Sigmoid colon (tissue), 7 donors: ENCODE measurements around the gene UBA3. TPM values are rescaled to one million over a fixed set of nuclear protein-coding genes. Genes with fewer than 3 reads are reported as not detected.

Source experiments
- DNase-seq: peaks from one replicate; pipeline ENCODE4 v3.0.0-alpha.2; 2019
- H3K27ac ChIP-seq, 4 donors: fragments of 200-600 bp; sonication (generic); one replicate each; pipeline ENCODE4 v1.5.1; 2016 to 2019; ENCODE audit warnings: mild to moderate bottlenecking in 1 of 4
- H3K27me3 ChIP-seq, 3 donors: fragments of 200-600 bp; sonication (generic); one replicate each; pipeline ENCODE4 v1.5.1; 2019; ENCODE audit warnings: mild to moderate bottlenecking in 1 of 3
- H3K36me3 ChIP-seq, 4 donors: fragments of 200-600 bp; sonication (generic); one replicate each; pipeline ENCODE4 v1.5.1; 2016 to 2019
- H3K4me1 ChIP-seq, 4 donors: fragments of 200-600 bp; sonication (generic); one replicate each; pipeline ENCODE4 v1.5.1; 2017 to 2019
- H3K4me3 ChIP-seq, 4 donors: fragments of 200-600 bp; sonication (generic); one replicate each; pipeline ENCODE4 v1.5.1; 2017 to 2019; ENCODE audit warnings: mild to moderate bottlenecking in 2 of 4, moderate library complexity in 1 of 4
- H3K9me3 ChIP-seq, 4 donors: fragments of 200-600 bp in 3 of 4; sonication (generic) in 3 of 4; one replicate each; pipeline versions ENCODE4 v1.5.1 to v1.6.1; 2013 to 2019
- EP300 ChIP-seq, 4 donors: sonication (generic); formaldehyde crosslinking; IDR thresholded peaks; one replicate each; pipeline ENCODE4 v1.6.1; 2017; ENCODE audit warnings: antibody characterized with exemption in 4 of 4
- POLR2A ChIP-seq, 2 donors: fragments of 450-650 bp; IDR thresholded peaks; one replicate each; pipeline ENCODE4 v1.6.1; 2016; ENCODE audit warnings: antibody characterized with exemption in 2 of 2, mild to moderate bottlenecking in 2 of 2, moderate library complexity in 2 of 2
- POLR2AphosphoS5 ChIP-seq, 4 donors: sonication (generic); formaldehyde crosslinking; IDR thresholded peaks; one replicate each; pipeline ENCODE4 v1.6.1; 2017; ENCODE audit warnings: antibody characterized with exemption in 4 of 4
- WGBS, 2 donors: extraction: QIAGEN DNeasy Blood & Tissue Kit; methylation state at CpG; one replicate each; pipeline ENCODE4 v1.1.7; 2013; 5-methylcytosine and 5-hydroxymethylcytosine counted together
- intact Hi-C: fragments of 100-400 bp; cut with DNase I; formaldehyde crosslinking; loops from one replicate; pipeline ENCODE4 v1.15.1; 2023
- polyA plus RNA-seq, 3 donors: library from polyadenylated mRNA; stranded (reverse); fragments of 200-250 nt; gene quantifications; one replicate each; pipeline ENCODE4 v1.2.3, GENCODE V29; 2013
- total RNA-seq, 4 donors: library from RNA; depleted of rRNA; stranded (reverse); fragments of >200 nt; gene quantifications; one replicate each; pipeline ENCODE4 v1.1.0, GENCODE V29; 2016
- TF ChIP-seq, protein P1 (sequence below), 4 experiments: fragments of 450-650 bp in 3 of 4; fragments of 200-600 bp in 1 of 4; IDR thresholded peaks; one replicate each; pipeline ENCODE4 v1.5.1; 2016 to 2019; ENCODE audit warnings: antibody characterized with exemption in 4 of 4, mild to moderate bottlenecking in 3 of 4, moderate library complexity in 2 of 4
- donor health status: healthy with polysubstance abuse.
- donor health status: Bipolar disorder and iron deficiency.
- donor health status: healthy.

Gene UBA3
- total and polyA plus RNA-seq, 7 donors, result 36.6 to 84.9 (median 54.6) TPM

- H3K4me1 ChIP-seq, result peaks cover 0 to 53% (median 48%) of the 10 kb centered on the region in 4 donors
- DNase-seq, result peak; percentile 94
- WGBS, 2 donors, result 0 to 1% methylated on average over 96 of the region's 96 CpGs
- H3K27me3 ChIP-seq, result no peaks in the 10 kb centered on the region
- TF ChIP-seq POLR2A (IDR thresholded peaks at IDR 0.05) (peak; percentile 35 to 56), EP300 (IDR thresholded peaks at IDR 0.05) (peak in 1 of 4 donors; percentile 25), POLR2AphosphoS5 (IDR thresholded peaks at IDR 0.05) (peak; percentile 46 to 82 (median 72))
- TF ChIP-seq, protein P1, sequence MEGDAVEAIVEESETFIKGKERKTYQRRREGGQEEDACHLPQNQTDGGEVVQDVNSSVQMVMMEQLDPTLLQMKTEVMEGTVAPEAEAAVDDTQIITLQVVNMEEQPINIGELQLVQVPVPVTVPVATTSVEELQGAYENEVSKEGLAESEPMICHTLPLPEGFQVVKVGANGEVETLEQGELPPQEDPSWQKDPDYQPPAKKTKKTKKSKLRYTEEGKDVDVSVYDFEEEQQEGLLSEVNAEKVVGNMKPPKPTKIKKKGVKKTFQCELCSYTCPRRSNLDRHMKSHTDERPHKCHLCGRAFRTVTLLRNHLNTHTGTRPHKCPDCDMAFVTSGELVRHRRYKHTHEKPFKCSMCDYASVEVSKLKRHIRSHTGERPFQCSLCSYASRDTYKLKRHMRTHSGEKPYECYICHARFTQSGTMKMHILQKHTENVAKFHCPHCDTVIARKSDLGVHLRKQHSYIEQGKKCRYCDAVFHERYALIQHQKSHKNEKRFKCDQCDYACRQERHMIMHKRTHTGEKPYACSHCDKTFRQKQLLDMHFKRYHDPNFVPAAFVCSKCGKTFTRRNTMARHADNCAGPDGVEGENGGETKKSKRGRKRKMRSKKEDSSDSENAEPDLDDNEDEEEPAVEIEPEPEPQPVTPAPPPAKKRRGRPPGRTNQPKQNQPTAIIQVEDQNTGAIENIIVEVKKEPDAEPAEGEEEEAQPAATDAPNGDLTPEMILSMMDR (IDR thresholded peaks at IDR 0.05), result peak in 3 of 4 experiments; percentile 40 to 60 (median 43)
- intact Hi-C loops, result loop anchor here (2.0 kb wide), 1 partner anchor 67 kb away; the partner anchor contains the start of gene UBA3
- no peaks in the 10 kb centered on the region for H3K9me3 ChIP-seq
- peak within 1 kb of the TSS; percentile 65 to 96 (median 84) for H3K4me3 ChIP-seq
- peak within 1 kb of the TSS; percentile 93 to 99 (median 99) for H3K27ac ChIP-seq
- peaks cover 0 to 10% (median 0%) of the 10 kb centered on the region in 4 donors for H3K36me3 ChIP-seq
Measured at GRCh38 chr3:69013253-69014021, 66.7 kb downstream of the UBA3 start, which contains the start of gene EOGT. Gene EOGT (minus strand): TSS chr3:69013684. CDS start chr3:69009846, 3,838 bp downstream.

- TF ChIP-seq, protein P1 (IDR thresholded peaks at IDR 0.05), result no peak
- TF ChIP-seq EP300 (IDR thresholded peaks at IDR 0.05) (no peak), POLR2AphosphoS5 (IDR thresholded peaks at IDR 0.05) (peak in 2 of 4 donors; percentile 18 to 34), POLR2A (IDR thresholded peaks at IDR 0.05) (no peak)
- Histone ChIP-seq H3K9me3 (no peaks in the 10 kb centered on the region), H3K27ac (peak overlapping the region; percentile 93 to 99 (median 99)), H3K36me3 (peaks cover 0 to 13% (median 0%) of the 10 kb centered on the region in 4 donors), H3K27me3 (no peaks in the 10 kb centered on the region), H3K4me3 (peak overlapping the region; percentile 65 to 96 (median 84)), H3K4me1 (peaks cover 0 to 56% (median 49%) of the 10 kb centered on the region in 4 donors)
- DNase-seq, result peak; percentile 80
- WGBS, 2 donors, result 6 to 7% methylated on average over 36 of the region's 36 CpGs
- intact Hi-C loops, result loop anchor here (2.0 kb wide), 1 partner anchor 68 kb away; the partner anchor contains the start of gene UBA3
Measured at GRCh38 chr3:69012800-69013252, 67.3 kb downstream of the UBA3 start.

- intact Hi-C loops, result loop anchor here (2.0 kb wide), 1 partner anchor 69 kb away; the partner anchor contains the start of gene UBA3
- Histone ChIP-seq H3K27me3 (no peaks in the 10 kb centered on the region), H3K4me1 (peaks cover 0 to 56% (median 49%) of the 10 kb centered on the region in 4 donors), H3K27ac (peak overlapping the region; percentile 93 to 99 (median 99)), H3K4me3 (peak overlapping the region; percentile 65 to 96 (median 84)), H3K9me3 (no peaks in the 10 kb centered on the region), H3K36me3 (peaks cover 0 to 19% (median 0%) of the 10 kb centered on the region in 4 donors)
- peak; percentile 82 for DNase-seq
- WGBS, 2 donors, result 82 to 84% methylated on average over 22 of the region's 22 CpGs
- TF ChIP-seq POLR2A (IDR thresholded peaks at IDR 0.05) (no peak), EP300 (IDR thresholded peaks at IDR 0.05) (peak in 2 of 4 donors; percentile 2 to 11)
Measured at GRCh38 chr3:69012100-69012799, 67.9 kb downstream of the UBA3 start.

GRCh38 chr3:69011096-69011730 is 69.0 kb downstream of the UBA3 start:
- 96 to 97% methylated on average over 8 of the region's 8 CpGs for WGBS, 2 donors
- TF ChIP-seq POLR2A (IDR thresholded peaks at IDR 0.05) (no peak), POLR2AphosphoS5 (IDR thresholded peaks at IDR 0.05) (no peak), EP300 (IDR thresholded peaks at IDR 0.05) (no peak)
- TF ChIP-seq, protein P1 (IDR thresholded peaks at IDR 0.05), result no peak
- no peak for DNase-seq
- Histone ChIP-seq H3K4me3 (peak overlapping the region in 1 of 4 donors; percentile 87), H3K4me1 (peaks cover 0 to 59% (median 50%) of the 10 kb centered on the region in 4 donors), H3K27me3 (no peaks in the 10 kb centered on the region), H3K9me3 (no peaks in the 10 kb centered on the region), H3K27ac (peak overlapping the region; percentile 93 to 99 (median 99)), H3K36me3 (peaks cover 0 to 29% (median 5%) of the 10 kb centered on the region in 4 donors)
- intact Hi-C loops, result no loop called here
